Lung (tissue), 16 donors: ENCODE data around the gene PIPOX. TPM values are rescaled to one million over a fixed set of nuclear protein-coding genes. Genes with fewer than 3 reads are reported as not detected.

ENCODE experiments used
- ATAC-seq: fragments of 200-7000 bp; cut with Tn5 transposase; one replicate; pipeline ENCODE4 v1.9.1; 2020; ENCODE audit warnings: moderate number of reproducible peaks; ENCODE audit not compliant: insufficient read depth, low FRiP score
- DNase-seq, 3 donors: peaks; one replicate each; pipeline ENCODE4 v3.0.0-alpha.2; 2013 to 2017
- H3K27ac ChIP-seq, 2 donors: one replicate each; pipeline ENCODE4 v1.5.1; 2013; ENCODE audit warnings: mild to moderate bottlenecking in 2 of 2, moderate library complexity in 2 of 2, control low read depth in 1 of 2, inconsistent platforms in 1 of 2, low read depth in 1 of 2, low read length in 1 of 2
- H3K27me3 ChIP-seq, 3 donors: one replicate each; pipeline ENCODE4 v1.5.1; 2013; ENCODE audit warnings: low read length in 2 of 3; ENCODE audit not compliant: control insufficient read depth in 3 of 3, insufficient read depth in 3 of 3
- H3K36me3 ChIP-seq, 4 donors: one replicate each; pipeline ENCODE4 v1.5.1; 2013; ENCODE audit warnings: low read length in 4 of 4, mild to moderate bottlenecking in 1 of 4, moderate library complexity in 1 of 4; ENCODE audit not compliant: control insufficient read depth in 4 of 4, insufficient read depth in 4 of 4
- H3K4me1 ChIP-seq, 5 donors: one replicate each; pipeline ENCODE4 v1.5.1; 2013; ENCODE audit warnings: low read length in 5 of 5, mild to moderate bottlenecking in 2 of 5, moderate library complexity in 1 of 5; ENCODE audit not compliant: control insufficient read depth in 5 of 5, insufficient read depth in 5 of 5
- H3K4me3 ChIP-seq: one replicate; pipeline ENCODE4 v1.5.1; 2013; ENCODE audit warnings: mild to moderate bottlenecking, control low read depth, moderate library complexity
- H3K9ac ChIP-seq, 2 donors: one replicate each; pipeline ENCODE4 v1.5.1; 2013; ENCODE audit warnings: low read length in 2 of 2, control low read depth in 1 of 2; ENCODE audit not compliant: insufficient read depth in 1 of 2
- H3K9me3 ChIP-seq, 4 donors: one replicate each; pipeline ENCODE4 v1.5.1; 2013; ENCODE audit warnings: low read length in 3 of 4, mild to moderate bottlenecking in 1 of 4, moderate library complexity in 1 of 4; ENCODE audit not compliant: control insufficient read depth in 4 of 4, insufficient read depth in 3 of 4
- CTCF ChIP-seq: IDR thresholded peaks from 2 replicates; pipeline ENCODE4 v1.5.1; 2012; ENCODE audit warnings: mild to moderate bottlenecking; ENCODE audit errors: control extremely low read depth, extremely low read depth
- WGBS, 2 donors: extraction: QIAGEN DNeasy Blood & Tissue Kit; methylation state at CpG; one replicate each; pipeline ENCODE4 v1.1.7; 2013; 5-methylcytosine and 5-hydroxymethylcytosine counted together
- long read RNA-seq, 5 donors: transcript quantifications; one replicate each; lab custom pipeline, GENCODE V29; 2026
- polyA plus RNA-seq, 2 donors: library from polyadenylated mRNA; stranded (reverse); fragments of 200-250 nt; gene quantifications; one replicate each; pipeline ENCODE4 v1.2.1, GENCODE V29; 2013
- total RNA-seq, 2 donors: library from RNA; depleted of rRNA in 1 of 2; stranded (reverse); fragments of >200 nt in 1 of 2; gene quantifications; one replicate each; pipeline ENCODE4 v1.2.1, GENCODE V29; 2014 to 2021
- donor health status: control.
- donor health status: control.
- donor health status: Bipolar disorder and iron deficiency.
- donor health status: healthy.
- donor health status: DM: yes; HTN: yes; CAD: no.

PIPOX gene
- total RNA-seq (1 to 10 TPM; 1.4 to 1.9 TPM), polyA plus RNA-seq (under 1 TPM; 0.27 to 0.39 TPM)
- long read RNA-seq, donor 1, result 0 reads
- long read RNA-seq, donor 2, result 0 reads
- long read RNA-seq, donor 3, result 0 reads
- long read RNA-seq, donor 4, result 0 reads
- long read RNA-seq, donor 5, result 0 reads

- Histone ChIP-seq H3K4me1 (peaks cover 0 to 12% (median 6%) of the 10 kb centered on the region in 5 donors), H3K27me3 (peaks cover 0 to 11% (median 2%) of the 10 kb centered on the region in 3 donors), H3K4me3 (no peak within 1 kb of the TSS), H3K9ac (no peak within 1 kb of the TSS), H3K9me3 (no peaks in the 10 kb centered on the region), H3K36me3 (no peaks in the 10 kb centered on the region), H3K27ac (peak within 1 kb of the TSS in 1 of 2 donors; percentile 66)
- ATAC-seq (peak; percentile 58), DNase-seq (peak; percentile 91 to 92 (median 92))
- WGBS, 2 donors, result 37 to 48% methylated on average over 13 of the region's 13 CpGs
- TF ChIP-seq CTCF, result no peak
Measured at GRCh38 chr17:29042679-29043538, at the start of gene PIPOX. Gene PIPOX (plus strand): TSS chr17:29043141. CDS start chr17:29043226, 85 bp downstream.

- no peak for ATAC-seq
- no peak for TF ChIP-seq CTCF
- Histone ChIP-seq H3K9ac (no peak overlapping the region), H3K27ac (no peak overlapping the region), H3K36me3 (no peaks in the 10 kb centered on the region), H3K9me3 (no peaks in the 10 kb centered on the region), H3K27me3 (peaks cover 0 to 10% (median 0%) of the 10 kb centered on the region in 3 donors), H3K4me1 (no peaks in the 10 kb centered on the region), H3K4me3 (no peak overlapping the region)
- no peak for DNase-seq
- WGBS, 2 donors, result 87 to 91% methylated on average over 13 of the region's 13 CpGs
Measured at GRCh38 chr17:28993645-28994426, 49.1 kb upstream of the PIPOX start.

GRCh38 chr17:28996554-28997096 lies 46.3 kb upstream of the PIPOX start:
- H3K4me1 ChIP-seq, result no peaks in the 10 kb centered on the region
- no peak overlapping the region for H3K4me3 ChIP-seq
- no peak overlapping the region for H3K9ac ChIP-seq
- ATAC-seq (no peak), DNase-seq (no peak)
- no peak overlapping the region for H3K27ac ChIP-seq
- no peaks in the 10 kb centered on the region for H3K36me3 ChIP-seq
- peaks cover 0 to 12% (median 0%) of the 10 kb centered on the region in 3 donors for H3K27me3 ChIP-seq
- no peaks in the 10 kb centered on the region for H3K9me3 ChIP-seq
- 44 to 54% methylated on average over 5 of the region's 5 CpGs for WGBS, 2 donors
- no peak for TF ChIP-seq CTCF
